ENCODE results near the gene KCTD3. TPM values are rescaled to one million over a fixed set of nuclear protein-coding genes. Genes with fewer than 3 reads are reported as not detected.

Gene KCTD3
- total RNA-seq (2014; rRNA removed; shearing (Covaris generic)) = 45.5 and 47.0 TPM in 2 replicates

DNA sequence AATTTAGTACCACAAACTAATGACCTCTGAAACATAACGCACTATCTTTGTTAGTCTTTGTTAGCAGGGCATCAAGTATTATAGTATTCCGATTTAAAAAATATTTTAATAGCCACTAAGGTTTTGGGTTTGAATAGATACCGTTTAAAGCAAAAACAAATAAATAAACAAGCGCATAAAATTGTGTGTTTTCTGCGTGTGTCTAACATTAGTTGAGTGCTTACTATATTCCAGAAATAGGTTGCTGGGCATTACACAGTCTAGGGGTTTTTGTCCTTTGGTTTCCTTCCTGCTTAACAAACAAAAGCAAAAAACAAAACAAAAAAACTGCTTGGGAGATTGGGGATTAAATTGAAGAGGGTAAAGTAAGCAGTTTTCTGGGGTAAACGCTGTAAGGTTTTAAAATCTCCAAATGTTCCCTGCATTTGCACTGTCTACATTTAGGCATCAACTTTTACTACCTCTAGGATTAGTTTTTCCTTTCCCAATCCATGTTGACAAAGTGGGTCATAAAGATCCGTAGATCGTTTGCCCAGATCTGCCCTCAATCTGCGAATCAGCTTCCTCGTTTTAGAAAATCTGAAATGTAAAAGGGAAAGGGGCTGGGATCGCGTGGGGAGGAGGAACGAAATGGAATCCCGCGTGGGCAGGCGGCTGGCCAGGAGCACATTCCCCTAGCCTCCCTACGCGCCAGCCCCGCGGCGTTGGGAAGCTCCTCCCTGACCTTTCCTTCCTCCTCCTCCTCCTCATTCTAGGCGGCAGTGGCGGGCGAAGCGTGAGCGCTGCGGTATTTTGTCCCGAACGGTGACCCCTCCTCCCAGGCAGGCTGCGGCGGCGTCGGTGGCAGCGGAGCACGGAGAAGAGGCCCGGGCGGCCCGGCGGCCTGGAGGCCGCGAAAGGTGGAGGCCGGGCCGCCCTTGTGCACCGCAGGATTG, at the start of gene KCTD3:
KCTD3 (plus strand) TSS at position 749 of the 935 bp plus-strand sequence. CDS start 382 bp downstream, outside the sequence.

Small RNAs within 50 kb of the gene (small RNA-seq; reads per million reads assigned to genes)
- gene RF00108 = 0.50 reads per million, percentile 23 among the genes with 10 or more reads in this experiment

Data from A375 (cell line).